ENCODE measurements around the gene PROM1. TPM values are rescaled to one million over a fixed set of nuclear protein-coding genes. Genes with fewer than 3 reads are reported as not detected.

PROM1 gene, protein sequence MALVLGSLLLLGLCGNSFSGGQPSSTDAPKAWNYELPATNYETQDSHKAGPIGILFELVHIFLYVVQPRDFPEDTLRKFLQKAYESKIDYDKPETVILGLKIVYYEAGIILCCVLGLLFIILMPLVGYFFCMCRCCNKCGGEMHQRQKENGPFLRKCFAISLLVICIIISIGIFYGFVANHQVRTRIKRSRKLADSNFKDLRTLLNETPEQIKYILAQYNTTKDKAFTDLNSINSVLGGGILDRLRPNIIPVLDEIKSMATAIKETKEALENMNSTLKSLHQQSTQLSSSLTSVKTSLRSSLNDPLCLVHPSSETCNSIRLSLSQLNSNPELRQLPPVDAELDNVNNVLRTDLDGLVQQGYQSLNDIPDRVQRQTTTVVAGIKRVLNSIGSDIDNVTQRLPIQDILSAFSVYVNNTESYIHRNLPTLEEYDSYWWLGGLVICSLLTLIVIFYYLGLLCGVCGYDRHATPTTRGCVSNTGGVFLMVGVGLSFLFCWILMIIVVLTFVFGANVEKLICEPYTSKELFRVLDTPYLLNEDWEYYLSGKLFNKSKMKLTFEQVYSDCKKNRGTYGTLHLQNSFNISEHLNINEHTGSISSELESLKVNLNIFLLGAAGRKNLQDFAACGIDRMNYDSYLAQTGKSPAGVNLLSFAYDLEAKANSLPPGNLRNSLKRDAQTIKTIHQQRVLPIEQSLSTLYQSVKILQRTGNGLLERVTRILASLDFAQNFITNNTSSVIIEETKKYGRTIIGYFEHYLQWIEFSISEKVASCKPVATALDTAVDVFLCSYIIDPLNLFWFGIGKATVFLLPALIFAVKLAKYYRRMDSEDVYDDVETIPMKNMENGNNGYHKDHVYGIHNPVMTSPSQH
- 0.31 TPM for total RNA-seq

DNA sequence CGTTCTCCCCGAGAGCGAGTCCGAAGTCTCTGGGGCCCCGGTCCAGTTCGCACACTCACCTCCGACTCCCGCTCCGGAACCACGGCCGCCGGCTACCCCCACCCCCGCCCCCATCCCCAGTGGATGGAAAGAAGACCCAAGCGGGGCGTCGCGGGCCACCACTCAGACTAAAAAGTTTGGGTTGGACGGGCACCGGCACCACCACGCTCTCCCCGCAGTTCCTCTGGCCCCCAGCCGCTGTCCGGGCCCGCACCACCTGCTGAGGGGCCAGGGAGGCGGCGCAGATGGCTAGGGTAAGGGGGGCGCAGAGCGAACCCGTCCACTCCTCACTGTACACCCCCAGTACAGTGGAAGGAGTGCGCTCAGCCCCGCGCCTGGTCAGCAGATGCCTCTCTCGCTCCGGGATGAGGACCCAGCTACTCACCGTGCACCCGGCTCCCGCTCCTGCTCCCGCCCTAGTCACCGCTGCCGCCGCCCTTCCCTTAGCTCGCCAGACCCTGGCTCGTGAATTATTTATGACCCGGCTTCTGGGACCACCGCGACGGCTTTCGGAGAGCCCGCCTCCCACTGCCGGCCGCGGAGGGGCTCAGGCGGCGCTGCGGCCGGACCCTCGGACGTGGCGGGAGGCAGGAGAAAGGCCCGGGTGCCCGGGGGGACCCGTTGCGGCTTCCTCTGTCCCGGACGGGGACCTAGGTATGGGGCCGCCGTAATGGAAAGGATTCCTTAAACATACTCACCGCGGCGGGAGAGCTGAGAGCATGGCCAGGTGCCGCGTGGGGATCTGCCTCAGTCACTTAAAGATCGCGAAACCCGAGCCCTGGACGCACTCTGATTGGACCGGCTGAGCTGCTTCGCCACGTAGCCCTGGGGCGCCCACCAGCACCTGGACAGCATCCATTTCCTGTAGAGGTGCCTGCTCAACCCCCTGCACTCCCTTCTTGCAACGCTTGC is at the start of gene PROM1:
Gene PROM1, minus strand, starts transcription at position 783 of the 951 bp plus-strand sequence. CDS start 8,117 bp downstream, outside the sequence.
- H3K27me3 ChIP-seq (ENCODE audit: insufficient read depth, low read length): peaks cover 61% of the 10 kb centered on the region

DNA sequence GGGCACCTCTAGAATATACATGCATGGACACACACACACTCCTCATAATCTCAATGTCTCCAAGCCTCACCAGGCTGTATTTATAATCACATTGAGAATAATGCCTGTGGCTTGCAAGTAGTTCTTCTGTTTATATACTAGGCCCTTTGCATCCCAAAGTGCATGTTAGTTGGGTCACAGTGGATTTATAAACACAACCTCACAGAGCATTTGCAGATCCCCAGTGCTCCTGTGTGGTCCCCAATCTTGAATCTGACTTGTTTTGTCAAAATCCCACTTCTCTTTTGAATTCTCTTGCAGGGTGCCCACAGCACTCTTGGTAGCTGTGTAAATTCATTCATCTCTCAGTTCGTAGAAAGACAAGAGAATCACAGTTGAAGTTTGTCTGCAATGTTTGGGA is 49.6 kb upstream of the PROM1 start:
- no peaks in the 10 kb centered on the region for H3K27me3 ChIP-seq (ENCODE audit: insufficient read depth, low read length)
- no peaks in the 10 kb centered on the region for H3K4me1 ChIP-seq (ENCODE audit: insufficient read depth, low read length)
- H3K9me3 ChIP-seq (ENCODE audit: low read depth, low read length): no peaks in the 10 kb centered on the region
- H3K4me3 ChIP-seq (ENCODE audit: low read length): no peak overlapping the region

More for the DNA sequence above, at the start of gene PROM1:
- H3K4me1 ChIP-seq (ENCODE audit: insufficient read depth, low read length): peaks cover 24% of the 10 kb centered on the region
- H3K9me3 ChIP-seq (ENCODE audit: low read depth, low read length): no peaks in the 10 kb centered on the region
- peak within 1 kb of the TSS; percentile 6 for H3K4me3 ChIP-seq (ENCODE audit: low read length)

DNA sequence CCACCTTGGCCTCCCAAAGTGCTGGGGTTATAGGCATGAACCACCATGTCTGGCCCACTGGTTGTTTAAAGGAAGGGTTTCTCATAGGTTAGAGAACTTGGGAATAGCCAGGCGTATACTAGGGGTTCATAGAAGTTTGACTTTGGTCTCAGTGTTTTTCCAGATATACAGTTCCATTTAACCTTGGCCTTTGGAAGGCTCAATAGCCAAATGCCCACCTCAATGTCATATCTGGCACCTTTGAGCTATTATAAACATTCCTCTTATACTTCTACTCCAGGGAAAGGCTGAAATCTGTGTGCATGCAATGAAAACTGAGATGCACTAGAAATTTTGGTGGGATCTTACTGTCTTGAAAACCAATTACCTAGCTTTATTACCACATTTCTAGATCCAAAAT is 47.5 kb upstream of the PROM1 start:
- H3K27me3 ChIP-seq (ENCODE audit: insufficient read depth, low read length): no peaks in the 10 kb centered on the region
- no peaks in the 10 kb centered on the region for H3K4me1 ChIP-seq (ENCODE audit: insufficient read depth, low read length)
- no peaks in the 10 kb centered on the region for H3K9me3 ChIP-seq (ENCODE audit: low read depth, low read length)
- H3K4me3 ChIP-seq (ENCODE audit: low read length): no peak overlapping the region

DNA sequence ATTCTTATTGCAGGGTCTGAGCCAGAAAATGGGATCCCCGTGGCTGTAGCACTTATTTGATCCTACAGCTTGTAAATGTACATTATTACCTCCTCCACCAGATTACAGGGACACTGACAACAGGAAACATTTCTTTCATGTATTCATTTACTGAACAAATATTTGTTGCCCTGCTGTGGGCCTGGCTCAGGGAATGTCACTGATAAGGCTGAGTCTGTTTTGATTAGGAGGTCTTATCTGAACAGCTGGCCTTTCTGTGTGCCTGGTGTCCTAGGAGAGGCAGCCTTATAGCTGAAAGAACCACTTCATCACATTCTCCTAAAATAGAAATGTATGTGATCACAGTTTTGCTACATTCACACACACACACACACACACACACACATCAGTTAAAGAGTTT is 45.5 kb upstream of the PROM1 start:
- no peaks in the 10 kb centered on the region for H3K4me1 ChIP-seq (ENCODE audit: insufficient read depth, low read length)
- H3K27me3 ChIP-seq (ENCODE audit: insufficient read depth, low read length): no peaks in the 10 kb centered on the region
- H3K9me3 ChIP-seq (ENCODE audit: low read depth, low read length): no peaks in the 10 kb centered on the region
- H3K4me3 ChIP-seq (ENCODE audit: low read length): no peak overlapping the region

DNA sequence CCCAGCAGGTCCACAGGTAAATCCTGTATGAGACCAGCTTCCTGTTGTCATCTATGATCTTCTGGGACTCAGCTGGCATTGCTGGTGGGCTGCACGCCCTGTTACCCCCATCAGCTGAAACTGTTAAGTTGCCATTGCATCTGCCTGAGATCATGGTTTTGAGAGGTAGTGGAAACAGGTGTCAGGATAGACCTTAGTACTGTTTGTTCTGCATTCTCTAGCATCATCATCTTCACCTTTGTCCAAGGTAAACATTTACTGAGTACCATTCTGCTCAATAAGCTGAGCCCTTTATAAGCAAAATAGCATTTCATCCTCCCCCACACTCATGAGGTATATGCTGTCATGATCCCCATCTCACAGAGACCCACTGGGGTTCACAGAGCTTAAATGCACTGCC is 42.9 kb upstream of the PROM1 start:
- no peaks in the 10 kb centered on the region for H3K27me3 ChIP-seq (ENCODE audit: insufficient read depth, low read length)
- H3K4me3 ChIP-seq (ENCODE audit: low read length): no peak overlapping the region
- H3K4me1 ChIP-seq (ENCODE audit: insufficient read depth, low read length): peaks cover 19% of the 10 kb centered on the region
- H3K9me3 ChIP-seq (ENCODE audit: low read depth, low read length): no peaks in the 10 kb centered on the region

DNA sequence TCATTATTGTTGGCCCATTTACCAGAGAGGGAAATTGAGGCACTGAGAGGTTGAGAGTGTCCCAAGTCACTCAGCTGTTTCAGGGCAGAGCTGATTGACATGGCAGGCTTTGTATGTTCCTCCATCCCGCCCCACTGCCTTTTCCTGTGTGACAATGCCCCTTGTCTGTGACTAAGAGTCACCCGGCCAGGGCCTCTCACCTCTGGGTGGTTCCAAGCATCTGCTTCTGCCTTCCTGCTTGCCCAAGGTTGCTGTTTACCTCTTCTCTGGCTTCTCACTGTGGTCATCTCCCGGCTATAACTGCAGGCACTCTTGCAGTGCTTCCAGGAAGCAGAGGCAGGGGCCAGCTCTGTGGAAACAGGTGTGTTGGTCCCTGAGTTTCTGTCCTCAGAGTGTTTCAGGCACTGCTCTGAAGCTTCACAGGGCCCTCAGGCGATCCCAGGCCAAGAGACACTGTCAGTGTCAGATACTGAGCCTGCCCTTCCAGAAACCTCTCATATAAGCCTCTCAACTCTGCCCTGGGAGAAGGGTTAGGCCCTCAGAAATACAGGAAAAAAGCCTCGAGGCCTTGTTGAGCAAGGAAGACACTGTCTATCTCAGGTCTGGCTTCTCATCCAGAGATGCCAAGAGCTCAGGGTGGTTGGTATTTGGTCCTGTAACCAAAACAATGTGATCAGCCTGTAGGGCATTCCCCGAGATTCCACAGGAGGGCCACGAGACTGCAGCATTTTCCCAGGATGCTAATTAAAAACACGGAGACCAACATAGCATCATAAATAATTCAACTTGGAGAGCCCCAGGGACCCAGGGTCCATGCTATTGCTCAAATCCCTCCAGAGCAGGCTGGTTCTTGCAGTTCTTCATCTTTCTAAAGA is 42.0 kb upstream of the PROM1 start:
- Histone ChIP-seq H3K27me3 (ENCODE audit: insufficient read depth, low read length) (no peaks in the 10 kb centered on the region), H3K4me1 (ENCODE audit: insufficient read depth, low read length) (peaks cover 19% of the 10 kb centered on the region), H3K4me3 (ENCODE audit: low read length) (no peak overlapping the region), H3K9me3 (ENCODE audit: low read depth, low read length) (no peaks in the 10 kb centered on the region)

DNA sequence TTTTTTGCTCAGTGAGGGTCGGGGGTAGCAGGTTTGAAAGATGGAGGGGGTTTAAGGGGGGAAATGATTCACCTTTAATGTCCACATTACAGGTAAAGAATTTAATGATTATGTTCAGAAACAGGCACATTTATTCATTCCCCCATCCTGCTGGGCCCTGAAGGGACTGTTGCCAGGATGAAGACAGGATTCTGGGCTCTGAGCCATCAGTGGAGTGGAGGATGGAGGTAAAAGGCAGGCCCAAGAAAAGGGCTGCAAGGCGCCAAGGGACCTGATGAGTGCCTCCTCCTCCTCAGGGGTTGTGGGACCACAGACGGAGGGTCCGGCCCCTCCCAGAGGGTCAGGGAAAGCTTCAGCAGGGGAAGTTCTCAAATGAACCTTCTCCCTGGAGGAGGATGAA is 40.4 kb upstream of the PROM1 start:
- H3K27me3 ChIP-seq (ENCODE audit: insufficient read depth, low read length): no peaks in the 10 kb centered on the region
- H3K9me3 ChIP-seq (ENCODE audit: low read depth, low read length): no peaks in the 10 kb centered on the region
- H3K4me1 ChIP-seq (ENCODE audit: insufficient read depth, low read length): peaks cover 19% of the 10 kb centered on the region
- H3K4me3 ChIP-seq (ENCODE audit: low read length): no peak overlapping the region

DNA sequence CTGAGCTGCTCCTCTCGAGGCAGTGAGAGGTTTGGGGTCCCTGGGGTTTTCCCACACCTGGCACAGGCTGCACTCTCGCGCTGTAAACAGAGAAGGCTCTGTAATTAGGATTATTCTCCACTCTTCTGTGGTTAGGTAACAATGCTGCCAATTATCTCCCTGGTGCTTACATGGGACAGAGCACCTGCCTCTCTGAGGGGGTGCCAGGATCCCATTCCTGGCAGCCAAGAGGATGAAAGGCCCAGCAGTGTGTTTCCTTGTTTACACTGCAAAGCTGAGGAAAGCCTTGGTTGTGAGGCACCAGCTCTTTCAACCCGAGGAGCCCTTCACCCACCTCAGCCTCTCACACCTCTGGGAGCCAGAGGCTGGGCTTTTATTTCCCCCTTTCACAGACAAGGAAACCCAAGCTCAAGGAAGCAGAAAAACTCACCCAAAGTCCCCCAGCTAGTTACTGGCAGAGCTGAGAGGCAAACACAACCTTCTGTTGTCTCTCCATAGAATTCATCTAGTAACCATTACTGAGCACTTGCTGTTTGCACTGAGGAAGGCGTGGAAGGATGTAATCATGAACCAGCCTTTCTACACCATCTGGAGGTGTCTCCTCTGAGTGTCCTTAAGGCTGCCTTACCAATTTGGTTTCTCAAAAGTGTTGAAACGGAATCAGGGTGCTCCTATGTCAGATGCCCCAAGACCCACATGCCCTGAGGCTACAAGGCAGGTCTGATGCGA is 39.7 kb upstream of the PROM1 start:
- Histone ChIP-seq H3K27me3 (ENCODE audit: insufficient read depth, low read length) (no peaks in the 10 kb centered on the region), H3K4me3 (ENCODE audit: low read length) (no peak overlapping the region), H3K4me1 (ENCODE audit: insufficient read depth, low read length) (peaks cover 19% of the 10 kb centered on the region), H3K9me3 (ENCODE audit: low read depth, low read length) (no peaks in the 10 kb centered on the region)

DNA sequence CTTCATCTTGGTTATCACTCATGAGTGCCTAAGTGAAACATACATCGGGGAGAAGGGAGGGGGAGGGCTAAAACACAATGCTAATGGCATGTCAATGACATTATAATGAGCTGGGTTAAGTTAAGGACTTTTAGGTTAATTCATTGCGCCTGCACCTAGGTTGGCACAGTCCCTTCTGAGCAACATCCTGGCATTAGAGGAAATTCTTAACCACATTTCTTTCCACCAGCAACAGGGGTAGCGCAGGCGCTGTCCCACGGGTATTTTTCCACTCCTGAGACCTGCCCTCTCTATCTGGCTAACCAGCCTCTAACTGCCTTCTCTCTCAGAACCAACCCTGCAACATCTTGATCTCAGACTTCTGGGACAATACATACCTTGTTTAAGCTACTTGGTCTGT is 39.0 kb upstream of the PROM1 start:
- H3K9me3 ChIP-seq (ENCODE audit: low read depth, low read length): no peaks in the 10 kb centered on the region
- H3K4me1 ChIP-seq (ENCODE audit: insufficient read depth, low read length): peaks cover 19% of the 10 kb centered on the region
- no peak overlapping the region for H3K4me3 ChIP-seq (ENCODE audit: low read length)
- H3K27me3 ChIP-seq (ENCODE audit: insufficient read depth, low read length): no peaks in the 10 kb centered on the region

DNA sequence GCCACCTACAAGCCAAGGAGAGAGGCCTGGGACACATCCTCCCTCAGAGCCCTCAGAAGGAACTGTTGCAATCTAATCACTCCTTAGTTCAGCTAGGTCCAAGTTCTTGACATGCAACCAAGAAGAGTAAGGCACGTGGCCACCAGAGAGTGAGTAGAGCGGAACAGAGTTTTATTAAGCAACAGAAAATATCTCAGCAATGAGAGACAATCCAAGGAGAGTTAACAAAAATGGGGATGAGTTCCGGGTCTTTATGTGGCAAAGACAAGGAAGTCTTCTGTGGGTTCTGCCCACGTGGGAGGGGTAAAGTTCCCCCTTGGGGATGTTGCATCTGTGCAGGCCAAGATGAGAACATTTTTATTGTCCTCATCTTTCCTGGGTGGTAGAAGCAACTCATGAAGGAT is 38.5 kb upstream of the PROM1 start:
- H3K27me3 ChIP-seq (ENCODE audit: insufficient read depth, low read length): no peaks in the 10 kb centered on the region
- H3K4me1 ChIP-seq (ENCODE audit: insufficient read depth, low read length): peaks cover 19% of the 10 kb centered on the region
- no peak overlapping the region for H3K4me3 ChIP-seq (ENCODE audit: low read length)
- no peaks in the 10 kb centered on the region for H3K9me3 ChIP-seq (ENCODE audit: low read depth, low read length)

DNA sequence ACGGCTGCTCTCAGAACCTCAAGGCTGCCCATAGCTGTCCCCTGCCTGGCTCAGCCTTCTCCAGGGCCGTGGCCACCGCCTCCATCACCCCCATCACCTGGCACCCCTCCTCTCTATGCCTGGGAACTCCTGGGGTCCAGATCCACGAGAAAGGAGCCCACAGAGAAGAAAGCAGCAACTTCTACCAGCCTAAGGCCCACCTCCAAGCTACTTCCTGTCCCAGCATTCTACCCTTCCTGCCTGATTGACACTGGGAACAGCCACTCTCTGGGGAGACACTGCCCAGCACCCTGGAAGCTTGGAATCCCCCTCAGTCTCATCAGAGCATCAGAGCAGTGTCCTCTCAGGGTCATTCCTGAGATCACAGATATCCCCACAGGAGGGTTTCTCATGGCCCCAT is 36.9 kb upstream of the PROM1 start:
- peaks cover 19% of the 10 kb centered on the region for H3K4me1 ChIP-seq (ENCODE audit: insufficient read depth, low read length)
- no peak overlapping the region for H3K4me3 ChIP-seq (ENCODE audit: low read length)
- H3K9me3 ChIP-seq (ENCODE audit: low read depth, low read length): no peaks in the 10 kb centered on the region
- no peaks in the 10 kb centered on the region for H3K27me3 ChIP-seq (ENCODE audit: insufficient read depth, low read length)

DNA sequence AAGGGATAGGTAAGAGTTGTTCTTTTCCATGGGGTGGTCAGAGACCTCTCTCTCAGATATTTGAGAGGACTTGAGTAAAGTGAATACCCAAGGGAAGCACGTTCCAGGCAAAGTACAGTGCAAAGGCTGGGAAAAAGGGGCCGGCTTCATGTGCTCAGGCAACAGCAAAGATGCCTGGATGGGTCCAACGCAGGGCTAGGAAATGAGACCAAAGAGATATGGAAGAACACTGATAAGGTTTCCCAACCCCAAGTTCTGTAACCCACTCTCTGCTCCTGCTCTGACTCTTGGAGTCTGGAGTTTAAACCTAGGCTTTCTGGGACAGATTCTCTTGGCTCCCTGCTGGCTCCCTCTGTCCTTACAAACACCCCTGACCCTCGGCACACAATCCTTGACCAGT is 36.2 kb upstream of the PROM1 start:
- Histone ChIP-seq H3K4me1 (ENCODE audit: insufficient read depth, low read length) (peaks cover 19% of the 10 kb centered on the region), H3K27me3 (ENCODE audit: insufficient read depth, low read length) (no peaks in the 10 kb centered on the region), H3K9me3 (ENCODE audit: low read depth, low read length) (no peaks in the 10 kb centered on the region), H3K4me3 (ENCODE audit: low read length) (no peak overlapping the region)

DNA sequence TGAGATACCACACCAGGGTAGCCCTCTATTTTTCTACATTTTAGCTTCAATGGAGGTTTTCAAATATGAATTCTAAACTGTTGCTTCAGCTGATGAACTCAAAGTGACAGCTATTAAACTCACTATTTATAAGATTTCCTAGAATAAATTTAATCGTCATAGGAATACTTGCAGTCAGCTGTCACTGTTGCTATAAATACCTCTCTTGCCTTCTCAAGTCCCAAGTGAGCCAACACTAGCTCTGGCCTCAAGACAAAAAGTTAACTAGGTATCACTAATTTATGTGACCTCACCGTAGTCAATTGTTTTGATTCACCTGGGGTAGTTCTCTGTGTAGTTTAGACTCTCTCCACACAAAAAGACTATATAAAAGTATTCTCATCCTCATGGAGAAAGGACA is 34.3 kb upstream of the PROM1 start:
- Histone ChIP-seq H3K4me1 (ENCODE audit: insufficient read depth, low read length) (peaks cover 14% of the 10 kb centered on the region), H3K4me3 (ENCODE audit: low read length) (no peak overlapping the region), H3K9me3 (ENCODE audit: low read depth, low read length) (no peaks in the 10 kb centered on the region), H3K27me3 (ENCODE audit: insufficient read depth, low read length) (no peaks in the 10 kb centered on the region)

Measured in mononuclear cell (primary cell).